ENCODE measurements around the gene PIM3. TPM values are rescaled to one million over a fixed set of nuclear protein-coding genes. Genes with fewer than 3 reads are reported as not detected.

PIM3 gene
- total RNA-seq, 1 donor from 2014 or later = 11.6 TPM

GRCh38 chr22:49928185-49928495, 32.4 kb upstream of the PIM3 start:
- DNase-seq (ENCODE audit: low spot score) = no peak

DNA sequence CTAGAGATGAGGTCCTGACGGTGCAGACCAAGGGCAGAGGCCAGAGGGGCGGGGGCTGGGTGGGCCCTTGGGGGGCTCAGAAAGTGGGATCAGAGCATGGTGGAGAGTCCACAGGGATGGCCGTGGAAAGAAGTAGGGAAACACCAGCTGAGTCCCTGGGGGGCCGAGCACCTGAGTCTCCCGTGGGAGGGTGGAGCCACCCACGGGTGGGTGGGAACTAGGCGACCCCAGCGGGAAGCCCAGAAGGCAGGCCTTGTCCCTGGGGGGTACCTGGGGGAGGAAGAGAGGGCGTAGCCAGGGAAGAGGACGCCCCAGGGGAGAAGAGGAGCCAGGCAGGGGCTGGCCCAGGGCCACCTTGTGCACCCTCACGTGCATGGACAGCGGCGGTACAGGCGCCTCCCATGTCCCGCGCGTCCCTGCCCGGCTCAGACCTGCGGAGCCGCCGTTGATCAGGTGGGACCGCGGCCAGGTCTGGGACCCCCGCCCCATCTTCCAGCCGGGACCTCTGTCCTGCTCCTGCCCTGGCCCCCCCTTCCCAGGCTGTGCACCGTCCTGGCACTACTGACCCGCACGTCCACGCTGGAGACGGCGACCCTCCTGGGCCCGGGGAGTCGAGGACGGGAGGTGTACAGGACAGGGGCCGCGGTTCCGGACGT, 31.9 kb upstream of the PIM3 start:
- no peak for DNase-seq (ENCODE audit: low spot score)

GRCh38 chr22:49929211-49929979, 31.2 kb upstream of the PIM3 start:
- no peak for DNase-seq (ENCODE audit: low spot score)

DNA sequence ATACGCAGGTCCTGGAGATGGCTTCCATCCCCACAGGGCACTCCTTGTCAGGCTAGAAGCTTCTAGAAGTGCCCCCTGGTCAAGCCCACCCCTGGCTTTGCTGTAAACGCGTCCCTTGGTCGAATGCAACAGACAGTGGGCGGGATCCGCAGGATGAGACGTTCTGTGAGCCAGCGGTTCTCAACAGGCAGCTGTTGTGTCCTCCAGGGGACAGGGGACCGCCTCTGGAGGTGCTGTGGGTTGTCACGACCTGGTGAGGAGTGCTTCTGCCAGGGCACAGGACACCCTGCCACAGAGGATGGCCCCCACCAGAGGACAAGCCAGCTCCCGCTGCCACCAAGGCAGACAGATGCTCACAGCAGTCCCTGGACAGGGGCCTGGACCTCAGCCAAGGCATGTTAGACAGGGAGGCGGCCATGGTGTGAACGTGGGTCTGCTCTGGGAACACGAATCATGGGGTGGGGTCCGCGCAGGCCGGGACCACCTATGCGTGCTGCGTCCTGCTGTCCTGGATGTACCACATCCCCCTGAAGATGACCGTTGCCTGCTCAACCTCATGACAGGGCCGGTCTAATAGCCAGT, 30.5 kb upstream of the PIM3 start:
- DNase-seq (ENCODE audit: low spot score) = no peak

DNA sequence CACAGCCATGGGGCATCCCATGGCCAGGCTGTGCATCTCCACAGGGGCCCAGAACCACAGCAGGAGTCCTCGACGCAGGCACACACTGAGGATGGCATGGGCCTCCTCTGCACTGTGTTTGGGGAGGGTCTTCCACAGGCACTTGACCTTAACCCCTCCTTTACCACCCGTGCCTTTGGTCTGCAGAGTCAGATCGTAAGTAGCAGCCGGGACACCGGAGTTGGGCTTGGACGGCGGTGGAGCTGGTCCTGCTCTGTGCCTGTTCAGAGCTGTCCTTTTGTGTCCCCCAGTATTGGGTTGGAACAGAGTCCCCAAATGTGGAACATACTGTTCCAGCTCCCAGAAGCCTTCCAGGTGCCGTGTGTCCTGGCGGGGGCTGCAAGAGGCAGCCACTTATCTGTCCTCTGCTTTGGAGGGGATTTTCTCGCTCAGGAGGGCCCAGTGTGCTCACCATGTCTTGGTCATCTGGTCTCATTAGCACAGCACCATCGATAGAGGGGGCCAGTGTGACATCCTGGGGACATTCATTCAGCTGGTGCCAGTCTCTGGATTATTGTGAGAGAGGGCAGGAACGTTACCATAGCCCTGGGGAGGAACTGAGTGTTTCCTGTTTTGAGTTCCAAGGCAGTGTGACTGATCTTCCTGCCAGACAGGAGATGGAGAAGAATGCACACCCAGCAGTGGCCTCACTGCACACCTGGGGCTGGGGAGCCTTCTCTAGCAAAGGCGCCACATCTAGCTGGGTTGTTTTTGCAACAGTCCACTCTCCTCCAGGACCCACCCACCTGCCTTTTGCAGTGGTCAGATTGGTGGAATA, 29.8 kb upstream of the PIM3 start:
- peak; percentile 74 for DNase-seq (ENCODE audit: low spot score)

DNA sequence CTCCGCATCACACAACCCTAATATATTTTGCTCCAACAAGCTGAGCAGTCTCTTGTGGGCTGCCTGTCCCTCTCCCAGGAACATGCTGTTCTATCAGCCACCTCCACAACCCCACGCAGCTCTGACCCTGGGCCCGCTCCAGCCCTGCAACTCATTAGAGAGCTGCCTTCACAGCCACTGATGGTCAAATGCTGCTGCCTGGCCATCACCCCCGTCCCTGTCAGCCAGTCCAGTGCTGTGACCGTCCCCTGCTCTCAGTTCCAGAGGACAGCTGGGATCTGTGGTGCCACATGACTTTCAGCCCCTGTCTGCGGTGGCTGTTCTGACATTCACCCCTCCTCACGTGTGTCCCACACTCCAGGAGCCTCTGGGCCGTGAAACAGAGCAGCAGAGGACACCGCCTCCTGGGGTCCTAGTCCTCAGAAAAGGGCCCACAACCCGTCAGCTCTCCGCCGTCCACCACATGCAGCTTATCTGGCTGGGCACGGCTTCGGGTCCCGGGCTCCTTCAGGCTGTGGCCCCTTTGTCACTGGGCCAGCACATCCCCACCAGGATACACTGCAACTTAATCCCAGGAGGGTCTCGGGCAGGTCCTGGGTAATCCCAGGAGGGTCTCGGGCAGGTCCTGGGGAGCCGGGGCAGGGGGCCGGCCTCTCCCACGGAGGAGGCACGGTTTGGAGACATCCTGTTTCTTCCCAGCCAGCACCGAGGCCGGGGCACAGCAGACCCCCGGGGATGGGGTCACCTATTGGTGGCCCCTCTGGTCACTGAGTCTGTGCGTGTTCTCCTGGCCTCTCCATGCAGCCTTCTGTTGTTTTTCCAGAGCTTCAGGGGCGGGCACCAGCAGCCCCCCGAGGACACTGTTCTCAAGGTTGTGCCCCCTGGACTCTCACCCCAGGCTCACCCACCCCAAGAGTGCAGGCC, 27.1 kb upstream of the PIM3 start:
- DNase-seq (ENCODE audit: low spot score) = no peak

DNA sequence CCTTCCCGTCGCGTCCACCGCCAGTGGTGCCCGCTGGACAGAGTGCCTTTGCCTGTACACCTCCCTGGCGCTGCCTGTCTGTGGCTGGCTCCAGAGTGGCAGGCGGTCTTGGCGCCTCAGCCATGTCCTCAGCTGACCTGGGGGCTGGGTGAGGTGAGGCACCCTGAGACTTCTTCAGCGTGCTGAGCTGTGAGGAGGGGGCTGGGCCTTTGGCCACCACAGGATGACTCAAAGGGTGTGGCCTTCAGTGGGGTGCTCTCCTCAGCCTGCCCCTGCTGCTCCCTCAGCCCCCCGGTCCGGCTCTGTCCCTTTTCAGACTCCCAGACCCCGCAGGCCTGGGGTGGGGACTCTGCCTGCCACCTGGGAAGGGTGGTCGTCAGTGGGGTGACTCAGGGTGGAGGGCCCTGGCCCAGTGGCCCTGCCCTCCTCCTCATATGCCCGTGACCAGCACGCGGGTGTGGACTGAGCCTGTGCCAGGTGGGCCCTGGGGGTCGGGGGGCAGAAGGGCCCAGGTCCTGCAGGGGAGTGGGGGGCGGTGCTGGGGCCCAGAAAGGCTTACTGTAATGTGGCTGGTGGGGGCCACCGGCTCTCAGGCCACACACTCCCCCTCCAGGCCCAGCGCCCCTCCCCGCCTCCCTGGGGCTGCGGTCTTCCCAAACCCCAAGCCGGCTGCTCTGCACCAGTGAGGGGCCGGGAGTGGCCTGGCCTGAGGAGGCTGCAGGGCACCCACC, 26.2 kb upstream of the PIM3 start:
- DNase-seq (ENCODE audit: low spot score) = no peak

- no peak for DNase-seq (ENCODE audit: low spot score)
These were observed 25.5 kb upstream of the PIM3 start for GRCh38 chr22:49934891-49935557.

- no peak for DNase-seq (ENCODE audit: low spot score)
These were observed 25.0 kb upstream of the PIM3 start for GRCh38 chr22:49935561-49935960.

DNA sequence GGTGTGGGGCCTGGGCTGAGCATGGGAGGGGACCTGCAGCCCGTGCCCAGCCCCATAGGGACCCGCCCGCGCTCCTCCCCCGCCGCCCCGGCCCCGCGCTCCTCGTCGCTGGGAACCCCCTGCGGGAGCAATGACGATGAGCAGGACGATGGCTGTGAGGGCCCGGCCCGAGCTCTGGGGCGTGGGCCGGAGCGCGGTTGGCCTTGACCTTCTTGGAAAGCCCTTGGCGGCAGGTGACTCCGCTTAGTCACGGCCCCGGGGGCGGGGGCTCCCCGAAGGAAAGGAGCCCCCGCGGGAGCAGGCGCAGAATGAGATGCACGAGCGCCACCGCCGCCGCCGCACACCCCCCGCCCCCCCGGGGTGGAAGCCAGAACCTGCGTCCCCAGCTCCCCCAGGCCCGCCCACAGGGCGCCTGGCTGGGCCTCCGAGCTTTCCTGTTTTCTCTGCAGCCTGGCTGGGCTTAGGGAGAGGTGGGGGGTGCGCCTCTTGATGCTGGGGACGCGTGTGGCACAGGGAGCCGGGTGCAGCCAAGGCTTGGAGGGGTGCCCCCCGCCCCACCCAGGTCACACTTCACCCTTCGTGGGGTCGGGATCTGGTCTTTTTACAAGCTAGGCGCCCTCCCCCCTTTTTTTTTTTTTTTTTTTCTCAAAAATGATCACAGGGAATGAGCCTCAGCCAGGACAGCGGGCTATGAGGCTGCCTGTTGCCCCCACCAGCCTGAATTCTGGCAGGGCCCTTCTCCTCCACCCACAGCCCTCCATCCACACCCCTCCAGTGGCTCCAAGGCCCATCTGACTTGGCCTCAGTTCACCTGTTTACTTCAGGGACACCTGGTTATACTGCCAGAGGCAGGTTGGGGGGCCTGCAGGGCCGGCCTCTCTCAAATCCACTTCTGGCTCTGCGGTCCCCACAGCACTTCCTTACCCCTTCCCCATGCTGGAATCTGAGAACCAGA, 24.3 kb upstream of the PIM3 start:
- DNase-seq (ENCODE audit: low spot score) = peak; percentile 77

GRCh38 chr22:49936973-49937757, 23.4 kb upstream of the PIM3 start:
- DNase-seq (ENCODE audit: low spot score) = no peak

DNA sequence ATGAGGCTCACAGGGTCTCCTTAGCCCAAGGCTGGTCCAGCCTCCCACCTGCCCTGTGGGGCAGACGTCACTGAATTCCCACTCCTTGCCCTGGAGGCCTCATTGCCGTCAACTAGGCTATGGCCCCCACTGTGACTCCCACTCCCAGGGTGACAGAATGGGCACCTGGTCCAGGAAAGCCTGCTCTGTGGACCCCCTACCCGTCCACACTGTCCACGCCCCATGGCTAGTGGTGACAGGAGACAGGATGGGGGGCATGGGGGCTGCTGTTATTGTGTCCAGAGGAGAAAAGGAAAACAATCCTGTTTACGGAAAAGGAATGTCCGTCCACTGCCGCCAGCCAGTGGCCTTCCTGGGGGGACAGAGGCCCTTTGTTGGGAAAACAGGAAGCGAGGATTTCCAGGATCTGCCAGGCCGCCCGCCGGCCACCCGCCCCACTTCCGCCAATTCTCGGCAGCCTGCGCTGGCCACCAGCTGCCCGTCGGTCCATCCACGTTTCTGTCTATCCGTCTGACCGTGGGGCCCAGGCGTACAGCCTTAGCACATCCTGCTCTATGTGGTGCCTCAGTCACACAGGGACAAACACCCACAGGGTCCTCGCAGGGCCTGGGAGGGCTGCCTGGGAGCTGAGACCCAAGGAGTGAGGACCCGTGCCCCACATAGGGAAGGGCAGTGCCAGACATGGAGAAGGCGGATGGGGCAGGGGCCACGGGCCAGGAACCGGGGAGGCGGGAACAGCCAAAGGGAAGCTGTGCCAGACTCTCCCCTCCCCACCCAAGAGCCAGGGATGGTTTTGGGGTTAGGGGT, 22.6 kb upstream of the PIM3 start:
- DNase-seq (ENCODE audit: low spot score) = no peak

DNA sequence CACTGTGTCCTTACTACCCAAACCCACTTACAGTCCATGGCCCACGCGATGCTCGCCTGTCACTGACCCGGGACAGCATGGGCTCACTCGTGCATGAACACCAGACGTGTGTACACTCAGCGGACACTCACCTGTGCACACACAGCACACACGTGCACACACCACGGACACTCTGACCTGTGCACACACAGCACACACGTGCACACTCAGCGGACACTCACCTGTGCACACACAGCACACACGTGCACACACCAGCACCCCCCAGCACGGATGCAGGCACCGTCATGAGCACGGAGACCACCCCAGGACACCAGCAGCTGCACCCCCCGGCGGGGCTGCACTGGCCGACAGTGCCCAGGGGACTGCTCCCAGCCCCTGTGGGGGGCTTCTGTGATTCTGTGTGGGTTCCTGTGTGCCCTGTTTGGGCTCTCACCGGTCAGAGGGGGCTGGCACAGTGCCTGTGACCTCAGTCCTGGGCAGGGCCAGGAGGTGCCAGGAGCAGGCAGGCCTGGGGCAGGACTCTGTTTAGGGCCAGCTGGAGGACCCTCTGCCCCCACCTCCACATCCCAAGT, 21.9 kb upstream of the PIM3 start:
- no peak for DNase-seq (ENCODE audit: low spot score)

DNA sequence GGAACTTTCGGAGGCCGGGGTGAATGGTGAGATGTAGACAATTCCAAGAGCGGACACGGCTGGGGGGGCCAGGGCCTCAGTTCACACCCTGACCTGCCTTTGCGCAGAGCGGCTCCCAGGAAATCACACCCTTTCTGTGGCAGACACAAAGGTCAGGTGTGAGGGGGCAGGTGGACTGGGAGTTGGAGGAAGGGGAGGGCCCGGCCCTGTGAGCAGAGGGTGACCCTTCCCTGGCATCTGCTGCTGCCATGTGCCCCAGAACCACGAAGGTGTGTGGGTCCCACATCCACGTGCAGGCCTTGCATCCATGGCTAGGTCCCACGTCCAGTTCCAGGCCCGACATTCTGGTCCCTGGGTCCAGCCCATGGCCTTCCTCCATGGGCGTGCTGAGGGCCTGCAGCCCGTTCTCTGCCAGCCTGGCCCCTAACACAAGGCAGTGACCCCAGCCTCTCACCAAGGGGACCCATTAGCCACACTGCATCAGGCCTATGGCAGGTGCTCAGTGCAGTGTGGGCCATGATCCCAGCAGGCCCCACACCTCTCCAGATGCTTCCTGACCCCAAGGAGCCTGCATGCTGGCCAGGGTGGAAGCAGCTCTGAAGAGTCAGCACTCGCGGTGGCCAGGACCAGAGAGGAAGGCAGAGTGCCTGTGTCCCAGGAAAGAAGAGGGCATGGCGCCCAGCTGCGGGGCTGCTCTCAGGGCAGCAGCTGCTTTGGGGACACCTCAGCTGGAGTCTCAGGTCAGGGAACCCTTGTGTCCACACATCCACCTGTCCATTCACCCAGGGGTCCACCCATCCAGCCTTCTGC, 18.9 kb upstream of the PIM3 start:
- DNase-seq (ENCODE audit: low spot score) = no peak

DNA sequence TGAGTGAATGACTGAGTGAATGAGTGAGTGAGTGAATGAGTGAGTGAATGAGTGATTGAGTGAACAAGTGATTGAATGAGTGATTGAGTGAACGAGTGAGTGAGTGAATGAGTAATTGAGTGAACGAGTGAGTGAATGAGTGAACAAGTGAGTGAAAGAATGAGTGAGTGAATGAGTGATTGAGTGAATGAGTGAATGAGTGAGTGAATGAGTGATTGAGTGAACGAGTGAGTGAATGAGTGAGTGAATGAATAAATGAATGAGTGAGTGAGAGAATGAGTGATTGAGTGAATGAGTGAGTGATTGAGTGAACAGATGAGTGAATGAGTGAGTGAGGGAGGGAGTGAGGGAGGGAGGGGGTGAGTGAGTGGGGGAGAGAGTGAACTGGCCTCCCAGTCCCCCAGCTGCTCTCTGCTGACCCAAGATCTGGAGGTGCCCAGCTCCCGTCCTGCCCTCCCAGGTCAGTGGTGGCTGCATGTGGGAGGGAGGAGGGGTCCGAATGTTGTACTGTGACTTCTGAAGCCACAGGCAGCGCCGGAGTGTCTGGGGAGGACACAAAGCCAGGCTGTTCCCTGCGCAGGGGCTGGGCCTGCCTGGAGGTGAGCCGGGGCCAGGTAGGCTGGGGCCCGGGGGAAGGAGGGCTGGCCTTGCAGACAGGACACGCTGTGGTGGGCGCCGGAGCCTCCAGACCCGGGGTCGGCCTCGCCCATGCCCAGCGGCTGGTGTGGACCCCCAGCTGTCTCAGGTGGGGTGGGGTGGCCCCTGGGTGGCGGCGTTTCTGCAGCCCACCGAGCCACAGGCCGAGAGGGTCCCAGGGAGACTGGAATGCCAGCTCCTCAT, 17.8 kb upstream of the PIM3 start:
- no peak for DNase-seq (ENCODE audit: low spot score)
